ENCODE results near the gene MACROD2.

GRCh38 chr20:15296422-15296821 lies 1301.1 kb downstream of the MACROD2 start:
- TF ChIP-seq, protein P1, sequence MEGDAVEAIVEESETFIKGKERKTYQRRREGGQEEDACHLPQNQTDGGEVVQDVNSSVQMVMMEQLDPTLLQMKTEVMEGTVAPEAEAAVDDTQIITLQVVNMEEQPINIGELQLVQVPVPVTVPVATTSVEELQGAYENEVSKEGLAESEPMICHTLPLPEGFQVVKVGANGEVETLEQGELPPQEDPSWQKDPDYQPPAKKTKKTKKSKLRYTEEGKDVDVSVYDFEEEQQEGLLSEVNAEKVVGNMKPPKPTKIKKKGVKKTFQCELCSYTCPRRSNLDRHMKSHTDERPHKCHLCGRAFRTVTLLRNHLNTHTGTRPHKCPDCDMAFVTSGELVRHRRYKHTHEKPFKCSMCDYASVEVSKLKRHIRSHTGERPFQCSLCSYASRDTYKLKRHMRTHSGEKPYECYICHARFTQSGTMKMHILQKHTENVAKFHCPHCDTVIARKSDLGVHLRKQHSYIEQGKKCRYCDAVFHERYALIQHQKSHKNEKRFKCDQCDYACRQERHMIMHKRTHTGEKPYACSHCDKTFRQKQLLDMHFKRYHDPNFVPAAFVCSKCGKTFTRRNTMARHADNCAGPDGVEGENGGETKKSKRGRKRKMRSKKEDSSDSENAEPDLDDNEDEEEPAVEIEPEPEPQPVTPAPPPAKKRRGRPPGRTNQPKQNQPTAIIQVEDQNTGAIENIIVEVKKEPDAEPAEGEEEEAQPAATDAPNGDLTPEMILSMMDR (conservative IDR thresholded peaks at IDR 0.05; ENCODE audit: low read depth, low read length) = no peak
- TF ChIP-seq POLR2A (IDR thresholded peaks at IDR 0.05; ENCODE audit: low read depth, low read length) (no peak), ELK1 (IDR thresholded peaks at IDR 0.05; ENCODE audit: borderline replicate concordance, low read depth, low read length) (no peak), MAZ (IDR thresholded peaks at IDR 0.05; ENCODE audit: borderline replicate concordance, low read depth, low read length) (no peak), CEBPB (IDR thresholded peaks at IDR 0.05; ENCODE audit: low read depth, low read length) (no peak), RAD21 (IDR thresholded peaks at IDR 0.05; ENCODE audit: low read length) (no peak)

All from IMR-90 (cell line).